Lung (tissue), 12 donors: ENCODE measurements around the gene ARHGAP8. TPM values are rescaled to one million over a fixed set of nuclear protein-coding genes. Genes with fewer than 3 reads are reported as not detected.

Experiments
- ATAC-seq: fragments of 200-7000 bp; cut with Tn5 transposase; one replicate; pipeline ENCODE4 v1.9.1; 2020; ENCODE audit warnings: moderate number of reproducible peaks; ENCODE audit not compliant: insufficient read depth, low FRiP score
- DNase-seq, 3 donors: peaks; one replicate each; pipeline ENCODE4 v3.0.0-alpha.2; 2013 to 2017
- H3K27ac ChIP-seq, 2 donors: one replicate each; pipeline ENCODE4 v1.5.1; 2013; ENCODE audit warnings: mild to moderate bottlenecking in 2 of 2, moderate library complexity in 2 of 2, control low read depth in 1 of 2, inconsistent platforms in 1 of 2, low read depth in 1 of 2, low read length in 1 of 2
- H3K27me3 ChIP-seq, 3 donors: one replicate each; pipeline ENCODE4 v1.5.1; 2013; ENCODE audit warnings: low read length in 2 of 3; ENCODE audit not compliant: control insufficient read depth in 3 of 3, insufficient read depth in 3 of 3
- H3K36me3 ChIP-seq, 4 donors: one replicate each; pipeline ENCODE4 v1.5.1; 2013; ENCODE audit warnings: low read length in 4 of 4, mild to moderate bottlenecking in 1 of 4, moderate library complexity in 1 of 4; ENCODE audit not compliant: control insufficient read depth in 4 of 4, insufficient read depth in 4 of 4
- H3K4me1 ChIP-seq, 5 donors: one replicate each; pipeline ENCODE4 v1.5.1; 2013; ENCODE audit warnings: low read length in 5 of 5, mild to moderate bottlenecking in 2 of 5, moderate library complexity in 1 of 5; ENCODE audit not compliant: control insufficient read depth in 5 of 5, insufficient read depth in 5 of 5
- H3K4me3 ChIP-seq: one replicate; pipeline ENCODE4 v1.5.1; 2013; ENCODE audit warnings: mild to moderate bottlenecking, control low read depth, moderate library complexity
- H3K9ac ChIP-seq, 2 donors: one replicate each; pipeline ENCODE4 v1.5.1; 2013; ENCODE audit warnings: low read length in 2 of 2, control low read depth in 1 of 2; ENCODE audit not compliant: insufficient read depth in 1 of 2
- H3K9me3 ChIP-seq, 4 donors: one replicate each; pipeline ENCODE4 v1.5.1; 2013; ENCODE audit warnings: low read length in 3 of 4, mild to moderate bottlenecking in 1 of 4, moderate library complexity in 1 of 4; ENCODE audit not compliant: control insufficient read depth in 4 of 4, insufficient read depth in 3 of 4
- WGBS, 2 donors: extraction: QIAGEN DNeasy Blood & Tissue Kit; methylation state at CpG; one replicate each; pipeline ENCODE4 v1.1.7; 2013; 5-methylcytosine and 5-hydroxymethylcytosine counted together
- polyA plus RNA-seq, 2 donors: library from polyadenylated mRNA; stranded (reverse); fragments of 200-250 nt; gene quantifications; one replicate each; pipeline ENCODE4 v1.2.1, GENCODE V29; 2013
- total RNA-seq, 2 donors: library from RNA; depleted of rRNA in 1 of 2; stranded (reverse); fragments of >200 nt in 1 of 2; gene quantifications; one replicate each; pipeline ENCODE4 v1.2.1, GENCODE V29; 2014 to 2021
- TF ChIP-seq, protein P1 (sequence below): IDR thresholded peaks from 2 replicates; pipeline ENCODE4 v1.5.1; 2012; ENCODE audit warnings: mild to moderate bottlenecking; ENCODE audit errors: control extremely low read depth, extremely low read depth
- donor health status: control.
- donor health status: control.
- donor health status: Bipolar disorder and iron deficiency.
- donor health status: healthy.
- donor health status: DM: yes; HTN: yes; CAD: no.

ARHGAP8 gene
- total and polyA plus RNA-seq, 4 donors: 6.8 to 21.6 (median 16.5) TPM

DNA sequence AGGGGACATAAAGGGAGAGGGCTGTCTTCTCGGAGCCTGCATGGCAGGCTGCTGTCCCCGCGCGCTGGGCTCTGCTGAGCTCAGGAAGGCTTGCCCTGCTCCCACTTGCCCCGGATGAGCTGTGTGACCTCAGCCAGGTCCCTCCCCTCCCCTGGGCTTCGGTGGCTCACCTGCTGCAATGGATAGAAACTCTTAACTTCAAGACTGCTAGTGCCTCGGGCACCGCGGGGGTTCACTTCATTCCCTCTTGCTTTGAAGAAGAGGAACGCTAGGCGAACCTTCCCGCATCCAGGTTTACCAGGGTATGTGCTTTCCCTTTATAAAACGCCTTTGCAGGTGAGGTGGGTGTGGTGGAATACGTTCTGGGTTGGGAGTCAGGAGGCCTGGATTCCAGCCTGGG lies 142.4 kb downstream of the ARHGAP8 start:
- H3K4me1 ChIP-seq: no peaks in the 10 kb centered on the region
- no peaks in the 10 kb centered on the region for H3K36me3 ChIP-seq
- H3K4me3 ChIP-seq: no peak overlapping the region
- TF ChIP-seq, protein P1, sequence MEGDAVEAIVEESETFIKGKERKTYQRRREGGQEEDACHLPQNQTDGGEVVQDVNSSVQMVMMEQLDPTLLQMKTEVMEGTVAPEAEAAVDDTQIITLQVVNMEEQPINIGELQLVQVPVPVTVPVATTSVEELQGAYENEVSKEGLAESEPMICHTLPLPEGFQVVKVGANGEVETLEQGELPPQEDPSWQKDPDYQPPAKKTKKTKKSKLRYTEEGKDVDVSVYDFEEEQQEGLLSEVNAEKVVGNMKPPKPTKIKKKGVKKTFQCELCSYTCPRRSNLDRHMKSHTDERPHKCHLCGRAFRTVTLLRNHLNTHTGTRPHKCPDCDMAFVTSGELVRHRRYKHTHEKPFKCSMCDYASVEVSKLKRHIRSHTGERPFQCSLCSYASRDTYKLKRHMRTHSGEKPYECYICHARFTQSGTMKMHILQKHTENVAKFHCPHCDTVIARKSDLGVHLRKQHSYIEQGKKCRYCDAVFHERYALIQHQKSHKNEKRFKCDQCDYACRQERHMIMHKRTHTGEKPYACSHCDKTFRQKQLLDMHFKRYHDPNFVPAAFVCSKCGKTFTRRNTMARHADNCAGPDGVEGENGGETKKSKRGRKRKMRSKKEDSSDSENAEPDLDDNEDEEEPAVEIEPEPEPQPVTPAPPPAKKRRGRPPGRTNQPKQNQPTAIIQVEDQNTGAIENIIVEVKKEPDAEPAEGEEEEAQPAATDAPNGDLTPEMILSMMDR: no peak
- WGBS, 2 donors: 79 to 88% methylated on average over 14 of the region's 14 CpGs
- peaks cover 0 to 4% (median 0%) of the 10 kb centered on the region in 3 donors for H3K27me3 ChIP-seq
- DNase-seq (no peak), ATAC-seq (no peak)
- peaks cover 0 to 10% (median 0%) of the 10 kb centered on the region in 4 donors for H3K9me3 ChIP-seq
- no peak overlapping the region for H3K9ac ChIP-seq
- no peak overlapping the region for H3K27ac ChIP-seq

DNA sequence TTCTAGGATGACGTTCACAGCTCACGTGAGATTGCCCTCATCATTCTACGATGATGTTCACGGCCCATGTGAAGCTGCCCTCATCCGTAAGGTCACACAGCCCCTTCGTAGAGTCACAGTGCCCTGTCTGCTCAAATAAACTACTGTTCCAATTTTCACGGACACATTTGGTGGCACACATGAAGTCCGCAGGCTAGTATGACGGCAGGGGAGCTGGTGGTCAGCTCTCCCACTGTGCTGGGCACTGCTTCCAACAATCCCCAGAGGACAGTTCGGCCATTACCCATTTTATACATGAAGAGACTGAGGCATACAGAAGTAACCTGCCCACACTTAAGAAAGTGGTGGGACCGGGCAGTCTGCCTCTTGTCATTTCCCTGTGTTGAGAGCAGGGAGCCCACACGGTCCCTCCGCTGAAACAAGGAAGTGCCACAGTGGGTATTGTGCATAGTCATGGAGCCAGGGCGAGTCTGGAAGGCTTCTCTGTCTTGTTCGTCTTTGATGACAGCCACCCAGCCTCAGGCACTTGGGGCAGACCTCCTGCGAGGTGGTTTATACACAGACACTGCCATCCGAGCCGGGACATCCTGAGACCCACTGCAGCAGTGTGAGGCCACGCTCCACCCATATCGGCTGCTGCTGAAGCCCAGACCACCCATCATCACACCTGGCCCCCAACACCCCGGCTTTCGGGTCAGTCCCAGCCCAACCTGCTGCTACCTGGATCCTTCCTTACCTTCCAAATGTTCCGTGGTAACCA lies 143.1 kb downstream of the ARHGAP8 start:
- WGBS, 2 donors: 79 to 82% methylated on average over 23 of the region's 23 CpGs
- no peak overlapping the region for H3K9ac ChIP-seq

DNA sequence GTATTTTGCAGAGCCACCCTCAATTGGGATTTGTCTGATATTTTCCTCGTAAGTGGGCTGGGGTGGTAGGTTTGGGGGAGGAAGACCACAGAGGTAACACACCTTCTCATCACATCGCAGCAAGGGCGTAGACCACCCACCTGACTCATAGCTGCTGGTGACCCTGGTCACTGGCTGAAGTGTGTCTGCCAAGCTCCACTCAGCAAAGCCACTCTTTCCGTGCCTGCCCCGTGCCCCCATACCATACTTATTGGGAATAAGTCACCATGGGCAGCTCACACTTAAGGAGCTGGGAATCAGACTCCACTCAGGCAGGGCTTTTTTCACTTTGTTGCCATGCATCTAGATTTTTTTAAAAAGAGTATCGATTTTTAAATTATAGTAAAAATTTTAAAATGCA lies 145.9 kb downstream of the ARHGAP8 start:
- TF ChIP-seq, protein P1: no peak
- H3K9me3 ChIP-seq: peaks cover 0 to 25% (median 11%) of the 10 kb centered on the region in 4 donors
- H3K4me1 ChIP-seq: no peaks in the 10 kb centered on the region
- 90 to 94% methylated on average over 6 of the region's 6 CpGs for WGBS, 2 donors
- H3K4me3 ChIP-seq: no peak overlapping the region
- H3K27ac ChIP-seq: no peak overlapping the region
- DNase-seq (no peak), ATAC-seq (no peak)
- H3K36me3 ChIP-seq: no peaks in the 10 kb centered on the region
- peaks cover 0 to 3% (median 0%) of the 10 kb centered on the region in 3 donors for H3K27me3 ChIP-seq
- H3K9ac ChIP-seq: no peak overlapping the region

More for the DNA sequence above, 143.1 kb downstream of the ARHGAP8 start:
- DNase-seq: no peak
- Histone ChIP-seq H3K4me3 (no peak overlapping the region), H3K9me3 (peaks cover 0 to 10% (median under 1%) of the 10 kb centered on the region in 4 donors), H3K36me3 (no peaks in the 10 kb centered on the region), H3K27ac (no peak overlapping the region), H3K27me3 (peaks cover 0 to 4% (median 0%) of the 10 kb centered on the region in 3 donors), H3K4me1 (no peaks in the 10 kb centered on the region)
- TF ChIP-seq, protein P1: no peak
- no peak for ATAC-seq
